HUDEP-2 (cell line): ENCODE data around the gene RNF121.
A peak's percentile ranks its signal among the peaks of the same experiment; 100 is the strongest.

Source experiments
- DNase-seq, 76 experiments: peaks; one replicate each; lab custom pipeline; 2025; ENCODE audit not compliant: unreplicated experiment in 76 of 76; lab: John Stamatoyannopoulos, UW

RNF121 gene

GRCh38 chr11:72003776-72004171 is 74.9 kb downstream of the RNF121 start:
- no peak for DNase-seq

DNA sequence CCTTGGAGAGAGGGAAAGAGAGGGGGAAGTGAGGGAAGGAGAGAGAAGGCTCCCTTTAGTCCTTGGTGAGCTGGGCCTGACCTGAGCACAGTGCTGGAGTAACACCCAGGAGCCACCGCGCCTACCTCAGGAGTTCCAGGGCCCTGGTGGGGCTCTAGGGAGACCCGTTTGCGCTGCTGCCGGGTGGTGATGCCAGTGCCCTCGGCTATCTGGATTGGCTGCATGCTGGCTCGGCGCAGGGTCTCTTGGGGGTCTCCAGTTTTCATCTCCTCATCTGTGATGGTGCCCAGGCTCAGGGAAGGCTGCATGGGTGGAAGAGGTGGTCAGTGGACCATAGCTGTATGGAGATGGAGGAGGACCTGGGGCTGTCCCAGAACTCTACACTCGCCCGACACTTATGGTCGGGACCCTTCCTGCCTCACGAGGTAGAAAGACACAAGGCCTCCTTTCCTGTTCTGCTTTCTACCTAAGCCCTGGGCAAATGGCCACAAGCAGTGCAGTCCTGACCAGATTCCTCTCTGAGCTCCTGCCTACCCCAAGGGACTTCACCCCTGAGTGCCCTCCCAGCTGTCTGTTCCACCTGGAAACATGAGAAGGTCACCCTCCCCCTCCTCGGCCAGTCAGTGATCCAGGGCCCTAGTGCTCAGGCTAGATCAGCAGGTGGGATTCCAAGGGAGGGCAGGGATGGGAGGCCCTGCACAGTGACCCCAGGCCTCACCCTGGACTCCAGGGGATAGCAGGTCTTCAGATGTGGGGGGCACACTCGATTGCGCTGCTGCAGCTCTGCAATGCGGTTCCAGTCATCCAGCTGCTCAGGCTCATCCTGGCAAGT is 75.9 kb downstream of the RNF121 start:
- no peak for DNase-seq

- no peak for DNase-seq
Observed at GRCh38 chr11:72005347-72006260, 76.8 kb downstream of the RNF121 start.

DNA sequence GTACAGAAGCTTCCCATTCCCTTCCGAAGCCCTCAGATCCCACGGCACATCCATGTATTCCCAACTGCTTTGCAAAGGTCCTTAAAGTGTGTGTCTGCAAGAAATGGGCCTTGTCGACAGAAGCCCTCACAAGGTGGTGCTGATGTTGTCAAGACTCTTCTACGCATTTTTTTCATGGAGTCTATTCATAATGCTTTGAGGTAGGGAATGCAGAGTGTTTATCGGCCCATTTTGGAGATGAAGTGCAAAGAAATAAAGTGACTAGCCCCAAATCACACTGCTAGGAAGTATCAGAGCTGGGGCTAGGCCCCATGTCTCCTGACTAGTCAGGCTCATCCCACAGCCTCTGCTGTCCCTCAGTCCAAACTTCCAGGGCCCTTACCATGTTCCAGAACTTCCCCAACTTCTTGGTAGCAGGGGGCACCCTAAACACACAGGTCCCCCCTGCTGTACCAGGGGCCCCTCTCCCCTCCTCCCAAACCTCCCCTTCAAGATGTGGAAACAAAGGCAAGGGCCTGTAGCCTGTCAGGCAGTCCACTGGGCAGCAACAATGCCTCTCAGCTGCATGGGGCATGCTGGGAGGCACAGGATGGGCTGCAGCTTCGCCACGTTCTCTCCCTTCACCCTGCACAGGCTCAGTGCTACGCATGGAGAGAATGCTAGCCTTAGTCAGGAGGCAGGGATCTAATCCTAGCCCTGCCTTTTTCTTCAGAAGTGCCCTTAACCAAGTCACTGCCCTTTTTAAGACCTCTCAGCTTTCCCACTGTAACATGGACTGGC is 77.7 kb downstream of the RNF121 start:
- DNase-seq, result no peak

DNA sequence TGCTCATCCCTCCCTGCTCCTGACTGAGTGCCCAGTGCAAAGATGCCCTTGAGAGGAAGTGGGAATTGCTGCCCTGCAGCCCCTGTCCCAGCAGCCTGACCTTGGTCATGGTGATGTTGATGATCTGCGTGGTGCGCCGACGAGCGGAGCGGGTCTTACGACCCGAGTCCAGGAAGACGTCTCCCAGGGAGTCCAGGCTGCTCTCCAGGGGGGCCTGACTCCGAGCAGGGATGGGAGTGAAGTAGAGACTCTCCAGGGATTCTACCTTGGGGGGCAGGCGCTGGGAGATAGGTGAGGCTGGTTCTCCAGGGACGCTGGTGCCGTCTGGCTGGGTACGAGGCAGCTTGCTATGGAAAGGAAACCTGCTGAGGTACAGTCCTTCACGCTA is 78.2 kb downstream of the RNF121 start:
- no peak for DNase-seq

- no peak for DNase-seq
Observed at GRCh38 chr11:72007587-72007986, 78.7 kb downstream of the RNF121 start.

GRCh38 chr11:72008728-72009127 is 79.9 kb downstream of the RNF121 start:
- no peak for DNase-seq

DNA sequence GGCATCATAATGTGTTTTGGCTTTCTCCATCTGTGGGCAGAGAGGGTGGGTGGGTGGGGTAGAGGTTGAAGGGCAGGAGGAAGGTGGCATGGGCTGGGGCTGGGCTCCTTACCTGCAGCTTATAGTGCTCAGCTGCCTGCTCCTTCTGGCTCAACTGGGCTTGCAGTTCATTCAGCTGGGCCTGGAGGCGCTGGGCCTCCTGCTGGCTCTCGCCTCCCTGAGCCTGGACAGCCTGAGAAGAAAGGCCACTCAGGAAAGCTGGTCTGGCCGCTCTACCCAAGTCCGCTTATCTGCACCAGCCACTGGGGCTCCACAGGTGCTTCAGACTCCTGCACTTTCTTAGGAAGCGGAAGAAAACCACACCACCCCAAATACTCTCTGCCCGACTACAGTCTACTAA is 80.3 kb downstream of the RNF121 start:
- no peak for DNase-seq

DNA sequence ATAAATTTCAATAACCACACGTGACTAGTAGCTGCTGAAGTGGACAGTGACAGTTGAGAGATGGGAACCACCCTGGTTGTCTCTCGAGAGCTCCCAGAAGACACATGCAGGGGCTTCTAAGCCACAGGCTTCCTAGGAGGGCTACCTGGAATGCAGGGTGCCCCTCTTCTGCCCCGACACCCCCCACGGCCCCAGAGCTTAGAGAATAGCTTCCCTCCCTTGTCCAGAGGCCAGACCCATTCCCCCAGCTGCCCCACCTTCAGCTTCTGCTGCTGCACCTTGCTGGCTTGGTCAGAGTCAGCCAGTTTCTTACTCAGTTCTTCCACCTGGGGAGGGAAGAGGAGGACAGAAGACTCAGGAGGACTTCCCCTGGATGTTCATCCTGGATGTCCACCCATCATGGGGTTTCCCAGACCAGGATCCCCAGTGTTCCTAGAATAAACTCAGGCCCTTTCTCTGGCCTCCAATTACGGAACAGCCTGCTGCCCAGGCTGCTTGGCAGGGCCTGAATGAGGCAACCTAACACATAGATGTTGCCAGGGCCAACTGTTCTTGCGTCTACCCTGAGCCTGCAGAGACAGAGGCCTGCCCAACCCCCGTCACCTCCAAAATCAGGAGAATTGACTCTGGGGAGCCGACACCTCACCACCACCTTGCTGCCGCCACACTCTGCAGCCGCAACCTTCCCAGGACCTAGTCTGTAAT is 81.8 kb downstream of the RNF121 start:
- no peak for DNase-seq

DNA sequence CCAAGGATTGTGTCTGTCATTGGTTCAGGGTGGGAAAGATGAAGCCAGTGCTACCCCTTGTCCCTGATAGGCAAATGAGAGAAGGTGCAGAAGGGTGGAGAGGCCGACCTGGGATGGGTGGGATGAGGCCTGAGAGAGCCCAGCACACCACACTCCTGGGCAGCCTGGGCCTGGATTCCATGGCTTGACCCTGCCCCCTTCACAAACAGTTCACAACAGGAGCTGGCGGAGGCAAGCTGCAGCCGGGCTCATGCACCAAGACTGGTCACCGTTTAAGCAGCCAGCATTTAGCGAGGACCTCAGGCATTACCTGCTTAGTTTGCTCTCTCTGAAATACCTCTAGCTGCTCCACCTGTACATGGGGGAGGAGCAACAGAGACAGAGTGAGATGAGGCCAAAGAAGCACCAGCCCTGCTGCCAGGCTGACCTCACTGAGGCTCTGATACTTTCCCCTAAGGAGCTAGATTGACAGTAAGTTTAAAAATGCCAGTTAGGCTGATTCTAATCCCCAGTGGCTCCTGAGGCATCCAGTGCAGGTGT is 83.3 kb downstream of the RNF121 start:
- no peak for DNase-seq

GRCh38 chr11:72012897-72013721 is 84.3 kb downstream of the RNF121 start:
- peak in 7 of 76 experiments; percentile 4 to 43 (median 16) for DNase-seq

- DNase-seq, result no peak
Observed at GRCh38 chr11:72013765-72014711, 85.2 kb downstream of the RNF121 start.

GRCh38 chr11:72014761-72015320 is 86.0 kb downstream of the RNF121 start:
- no peak for DNase-seq

- peak in 30 of 76 experiments; percentile 3 to 48 (median 24) for DNase-seq
Observed at GRCh38 chr11:72015511-72016061, 86.7 kb downstream of the RNF121 start.

DNA sequence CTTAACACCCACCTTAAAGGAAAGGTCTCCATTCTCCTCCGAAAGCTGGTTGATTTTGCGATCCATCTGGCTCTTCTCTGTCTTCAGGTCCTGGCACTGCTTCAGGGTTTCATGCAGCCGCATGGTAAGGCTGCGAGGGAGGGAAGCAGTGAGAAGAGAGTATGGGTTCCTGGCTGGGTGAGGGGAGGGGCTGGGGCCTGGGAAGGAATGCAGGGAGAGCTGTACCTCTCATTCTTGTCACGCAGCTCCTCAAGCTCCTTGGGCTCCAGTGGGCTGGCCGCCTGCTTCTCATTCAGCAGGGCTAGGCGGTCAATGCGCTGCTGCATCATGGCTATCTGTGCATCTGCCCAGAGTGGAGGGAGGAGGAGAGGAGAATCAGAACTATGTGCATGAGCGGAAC is 89.3 kb downstream of the RNF121 start:
- no peak for DNase-seq

- no peak for DNase-seq
Observed at GRCh38 chr11:72023335-72023734, 94.5 kb downstream of the RNF121 start.

DNA sequence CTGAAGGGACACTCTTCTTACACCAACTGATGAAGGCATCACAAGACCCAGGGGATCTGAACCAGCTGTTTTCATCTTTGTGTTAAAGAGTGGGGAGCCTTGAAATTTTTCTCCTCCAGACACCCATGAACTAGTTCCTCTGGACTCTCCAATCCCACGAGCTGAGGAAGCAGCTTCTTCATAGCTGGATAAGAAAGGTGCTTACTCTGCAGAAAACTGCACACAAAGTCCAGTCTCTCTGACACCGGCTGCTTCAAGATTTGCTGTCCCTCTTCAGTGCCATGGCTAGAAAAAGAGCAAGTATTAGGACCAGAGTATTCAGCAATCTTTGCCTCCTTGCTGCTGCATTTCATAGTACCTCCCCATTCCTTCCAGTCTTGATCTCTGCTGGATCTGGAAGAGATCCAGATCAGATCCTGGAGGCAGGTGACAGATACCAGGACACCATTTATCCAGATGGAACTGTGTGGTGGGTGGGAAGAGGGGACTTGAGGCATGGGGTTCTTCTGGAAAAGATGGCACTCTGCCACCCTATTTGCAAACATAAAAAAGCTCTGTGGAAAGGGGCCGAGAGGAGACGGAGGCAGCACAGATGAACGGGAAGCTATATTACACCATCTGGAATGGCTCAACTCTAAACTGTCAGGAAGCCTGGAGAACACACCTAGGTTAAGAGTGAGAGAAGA is 95.4 kb downstream of the RNF121 start:
- no peak for DNase-seq
